ENCODE measurements around the gene NEURL4.

The NEURL4 gene

DNA sequence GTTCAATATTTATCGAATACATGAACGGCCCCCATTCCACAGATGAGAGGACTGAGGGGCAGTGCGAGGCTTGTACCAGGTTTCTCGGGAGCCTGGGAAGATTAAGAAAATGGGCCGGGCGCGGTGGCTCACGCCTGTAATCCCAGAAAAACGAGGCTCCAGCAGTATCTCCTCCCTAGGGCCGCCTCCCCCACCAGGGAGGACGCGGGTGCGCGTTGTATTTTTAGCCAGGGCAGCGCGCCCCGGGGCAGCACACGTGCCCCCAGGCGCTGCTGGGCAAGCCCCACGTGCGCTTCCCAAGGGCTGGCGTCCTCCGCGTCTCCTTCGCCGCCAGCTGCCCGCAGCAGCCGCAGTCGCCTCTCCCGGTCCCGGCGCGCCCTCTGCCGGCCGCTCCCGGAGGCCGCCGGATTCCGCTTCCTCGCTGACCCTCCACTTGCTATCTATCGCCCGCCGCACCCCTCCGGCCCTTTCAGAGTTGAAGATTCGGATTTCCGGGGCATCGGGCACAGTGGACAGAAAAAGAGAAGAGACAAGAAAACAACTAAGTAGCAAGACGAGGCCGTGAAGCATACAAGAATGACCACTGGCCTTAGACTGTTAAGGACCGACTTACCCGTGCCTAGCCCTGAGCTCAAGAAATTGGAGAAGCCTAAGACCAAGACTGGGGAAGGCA, 32.8 kb downstream of the NEURL4 start:
- H3K27me3 ChIP-seq, result peaks cover 0 to 48% of the 10 kb centered on the region in 2 donors
- H3K9me3 ChIP-seq, result no peaks in the 10 kb centered on the region
- peak; percentile 74 to 94 for DNase-seq
- H3K4me1 ChIP-seq, result peaks cover 0 to 44% (median 32%) of the 10 kb centered on the region in 4 donors
- H3K4me3 ChIP-seq, result peak overlapping the region; percentile 6 to 27
- peak overlapping the region; percentile 29 to 61 for H3K27ac ChIP-seq
- intact Hi-C loops (cut with DNase I; ENCODE audit: low total_unique reads), result loop anchor here (1.0 kb wide), 1 partner anchor 16 kb away; no protein-coding TSS in a partner anchor
- H3K36me3 ChIP-seq, result no peaks in the 10 kb centered on the region
- TF ChIP-seq, protein P1, sequence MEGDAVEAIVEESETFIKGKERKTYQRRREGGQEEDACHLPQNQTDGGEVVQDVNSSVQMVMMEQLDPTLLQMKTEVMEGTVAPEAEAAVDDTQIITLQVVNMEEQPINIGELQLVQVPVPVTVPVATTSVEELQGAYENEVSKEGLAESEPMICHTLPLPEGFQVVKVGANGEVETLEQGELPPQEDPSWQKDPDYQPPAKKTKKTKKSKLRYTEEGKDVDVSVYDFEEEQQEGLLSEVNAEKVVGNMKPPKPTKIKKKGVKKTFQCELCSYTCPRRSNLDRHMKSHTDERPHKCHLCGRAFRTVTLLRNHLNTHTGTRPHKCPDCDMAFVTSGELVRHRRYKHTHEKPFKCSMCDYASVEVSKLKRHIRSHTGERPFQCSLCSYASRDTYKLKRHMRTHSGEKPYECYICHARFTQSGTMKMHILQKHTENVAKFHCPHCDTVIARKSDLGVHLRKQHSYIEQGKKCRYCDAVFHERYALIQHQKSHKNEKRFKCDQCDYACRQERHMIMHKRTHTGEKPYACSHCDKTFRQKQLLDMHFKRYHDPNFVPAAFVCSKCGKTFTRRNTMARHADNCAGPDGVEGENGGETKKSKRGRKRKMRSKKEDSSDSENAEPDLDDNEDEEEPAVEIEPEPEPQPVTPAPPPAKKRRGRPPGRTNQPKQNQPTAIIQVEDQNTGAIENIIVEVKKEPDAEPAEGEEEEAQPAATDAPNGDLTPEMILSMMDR (IDR thresholded peaks at IDR 0.05), result peak; percentile 92 to 98

DNA sequence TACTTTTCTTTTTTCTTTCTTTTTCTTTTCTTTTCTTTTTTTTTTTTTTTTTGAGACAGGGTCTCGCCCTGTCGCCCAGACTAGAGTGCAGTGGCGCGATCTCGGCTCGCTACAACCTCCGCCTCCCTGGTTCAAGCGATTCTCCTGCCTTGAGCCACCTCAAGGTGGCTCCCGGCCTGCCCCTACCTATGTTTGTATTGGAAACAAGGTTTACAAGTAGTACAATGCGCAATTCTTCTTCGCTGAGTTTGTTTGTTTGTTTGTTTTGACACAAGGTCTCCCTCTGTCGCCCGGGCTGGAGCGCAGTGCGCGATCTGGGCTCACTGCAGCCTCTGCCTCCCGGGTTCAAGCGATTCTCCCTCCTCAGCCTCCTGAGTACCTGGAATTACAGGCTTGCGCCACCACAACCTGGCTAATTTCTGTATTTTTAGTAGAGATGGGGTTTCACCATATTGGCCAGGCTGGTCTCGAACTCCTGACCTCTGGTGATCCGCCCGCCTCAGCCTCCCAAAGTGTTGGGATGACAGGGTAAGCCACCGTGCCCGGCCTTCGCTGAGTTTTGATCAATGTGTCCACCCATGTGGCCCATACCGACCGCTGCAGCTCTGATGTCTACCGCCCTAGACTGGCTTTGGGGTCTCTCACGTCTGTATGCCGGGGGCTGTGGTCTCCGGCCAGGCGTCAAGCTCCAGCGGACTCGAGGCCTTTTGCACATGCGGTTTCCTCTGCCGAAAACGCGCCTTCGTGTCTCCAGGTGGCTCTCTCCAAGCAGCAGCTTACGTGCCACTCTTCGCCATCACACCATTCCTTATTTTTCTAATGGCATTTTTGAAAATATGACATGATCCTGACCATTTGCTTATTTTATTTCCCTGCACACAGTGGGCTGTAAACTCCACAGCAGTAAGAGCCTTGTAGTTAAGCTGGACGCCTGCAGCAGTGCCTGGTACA, 33.6 kb downstream of the NEURL4 start:
- Histone ChIP-seq H3K27me3 (peaks cover 0 to 57% of the 10 kb centered on the region in 2 donors), H3K27ac (peak overlapping the region; percentile 29 to 61), H3K4me1 (peaks cover 0 to 44% (median 32%) of the 10 kb centered on the region in 4 donors), H3K9me3 (no peaks in the 10 kb centered on the region), H3K4me3 (peak overlapping the region; percentile 6 to 40), H3K36me3 (no peaks in the 10 kb centered on the region)
- TF ChIP-seq, protein P1 (IDR thresholded peaks at IDR 0.05), result no peak
- intact Hi-C loops (cut with DNase I; ENCODE audit: low total_unique reads), result loop anchor here (1.0 kb wide), 1 partner anchor 15 kb away; no protein-coding TSS in a partner anchor
- DNase-seq, result no peak

DNA sequence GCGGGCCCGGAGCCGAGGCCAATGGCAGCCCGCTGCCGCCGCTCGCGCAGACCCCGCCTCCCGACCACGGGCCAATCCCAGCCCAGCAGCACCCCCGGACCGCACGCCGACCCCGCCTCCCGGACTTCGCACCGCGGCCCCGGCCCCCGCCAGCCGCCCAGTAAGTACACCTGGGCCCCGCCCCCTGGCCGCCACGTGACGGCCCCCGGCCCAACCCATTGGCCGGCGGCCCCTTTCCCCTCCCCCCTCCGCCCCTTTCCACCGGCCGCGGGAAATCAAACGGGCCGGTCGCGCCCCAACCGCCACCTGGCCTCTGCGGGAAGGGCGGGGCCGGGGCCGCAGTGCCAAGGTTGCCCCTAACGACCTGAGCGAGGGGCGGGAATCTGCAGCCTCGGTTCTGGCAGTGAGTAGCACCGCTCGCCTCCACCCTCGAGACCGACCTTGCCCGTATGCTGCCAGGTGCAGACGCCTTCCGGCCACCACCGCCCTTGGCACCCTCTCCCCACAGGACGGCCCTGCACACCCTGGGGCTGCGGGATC, 34.5 kb downstream of the NEURL4 start, which contains the start of gene YBX2:
YBX2 (minus strand) TSS at position 26 of the 540 bp plus-strand sequence. CDS start 139 bp downstream, outside the sequence.
- no peaks in the 10 kb centered on the region for H3K36me3 ChIP-seq
- H3K27me3 ChIP-seq, result peaks cover 0 to 65% of the 10 kb centered on the region in 2 donors
- no peak for DNase-seq
- peaks cover 0 to 44% (median 32%) of the 10 kb centered on the region in 4 donors for H3K4me1 ChIP-seq
- H3K9me3 ChIP-seq, result no peaks in the 10 kb centered on the region
- H3K4me3 ChIP-seq, result peak within 1 kb of the TSS; percentile 28 to 40
- H3K27ac ChIP-seq, result peak within 1 kb of the TSS in 1 of 2 donors; percentile 61
- TF ChIP-seq, protein P1 (IDR thresholded peaks at IDR 0.05), result no peak
- intact Hi-C loops (cut with DNase I; ENCODE audit: low total_unique reads), result no loop called here

DNA sequence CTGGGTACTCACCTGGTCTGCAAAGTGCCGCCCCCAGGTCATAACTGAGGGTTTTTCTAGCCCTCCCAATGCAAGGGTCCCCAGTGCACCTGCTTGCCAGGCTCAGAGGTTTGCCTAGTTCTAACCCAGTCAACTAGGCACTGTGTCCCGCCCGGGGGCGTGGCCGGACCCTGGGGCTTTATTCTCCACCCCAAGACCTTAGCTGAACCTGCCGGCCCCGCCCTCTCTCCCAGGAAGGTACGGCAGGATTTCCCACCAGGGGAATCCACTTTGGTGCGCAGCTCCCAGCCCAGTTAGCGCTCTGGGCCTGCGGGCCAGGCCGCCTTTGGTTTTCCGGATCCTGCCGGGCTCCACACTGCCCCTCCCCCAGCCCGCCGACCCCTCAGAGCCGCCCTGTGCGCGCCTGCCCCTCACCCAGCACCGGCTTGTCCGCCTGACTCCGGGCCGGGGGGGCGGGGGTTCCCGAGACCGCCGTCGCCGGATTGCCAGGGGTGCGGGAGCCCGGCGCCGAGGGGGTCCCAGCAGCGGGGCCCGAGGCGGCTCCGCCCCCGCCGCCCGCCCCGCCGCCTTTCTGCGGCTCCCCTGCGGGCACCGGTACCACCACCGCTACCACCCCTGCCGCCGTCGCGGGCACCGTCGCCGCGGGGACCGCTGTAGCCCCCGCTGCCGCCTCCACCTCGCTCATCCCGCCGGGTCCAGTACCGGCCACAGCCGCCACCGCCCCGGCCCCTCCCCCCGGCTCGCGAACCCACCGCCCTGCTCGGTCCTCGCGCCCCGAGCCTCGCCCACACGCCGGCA, 35.1 kb downstream of the NEURL4 start:
- no peaks in the 10 kb centered on the region for H3K9me3 ChIP-seq
- peaks cover 0 to 69% of the 10 kb centered on the region in 2 donors for H3K27me3 ChIP-seq
- intact Hi-C loops (cut with DNase I; ENCODE audit: low total_unique reads), result no loop called here
- H3K4me3 ChIP-seq, result peak overlapping the region; percentile 28 to 40
- DNase-seq, result peak in 1 of 2 donors; percentile 61
- H3K36me3 ChIP-seq, result no peaks in the 10 kb centered on the region
- TF ChIP-seq, protein P1 (IDR thresholded peaks at IDR 0.05), result no peak
- no peak overlapping the region for H3K27ac ChIP-seq
- peaks cover 0 to 44% (median 32%) of the 10 kb centered on the region in 4 donors for H3K4me1 ChIP-seq

Measured in tibial artery (tissue), 4 donors.